SK-N-SH (cell line): Measurements from ENCODE around the gene ZNF516. TPM values are rescaled to one million over a fixed set of nuclear protein-coding genes. Genes with fewer than 3 reads are reported as not detected.
A peak's percentile ranks its signal among the peaks of the same experiment; 100 is the strongest.

Experiments
- CTCF ChIA-PET: fragments of 300-600, 350-600 bp; formaldehyde crosslinking; extraction: SDS; loops from one replicate; lab custom pipeline; 2021; lab: Yijun Ruan, JAX
- POLR2A ChIA-PET: fragments of 350-600 bp; sonication (Branson Sonifier 250); formaldehyde crosslinking; extraction: SDS; loops from one replicate; lab custom pipeline; 2020; ENCODE audit warnings: antibody characterized with exemption, inconsistent platforms; lab: Yijun Ruan, JAX
- DNase-seq: peaks from one replicate; pipeline ENCODE4 v3.0.0; 2012
- H2AFZ ChIP-seq: fragments of 200-600 bp; sonication (generic); 2 replicates; pipeline ENCODE4 v1.8.1; 2016; ENCODE audit warnings: antibody characterized with exemption, mild to moderate bottlenecking, low read depth
- H3F3A ChIP-seq: fragments of 200-600 bp; sonication (generic); replicated peaks from 2 replicates; pipeline ENCODE3; 2016; ENCODE audit warnings: antibody characterized with exemption, mild to moderate bottlenecking; ENCODE audit not compliant: insufficient read depth
- H3K27ac ChIP-seq, 2 experiments: fragments of 200-500 bp in 1 of 2; fragments of 200-600 bp in 1 of 2; sonication (Bioruptor generic) in 1 of 2; sonication (generic), shearing (Covaris generic) in 1 of 2; 2 replicates each; pipeline versions ENCODE4 v1.5.1 to v1.6.1; 2014 to 2016; ENCODE audit warnings: low read depth in 2 of 2, inconsistent platforms in 1 of 2, low read length in 1 of 2, mild to moderate bottlenecking in 1 of 2, mixed read lengths in 1 of 2
- H3K27me3 ChIP-seq: fragments of 200-600 bp; sonication (generic), shearing (Covaris generic); 2 replicates; pipeline ENCODE4 v1.6.1; 2016; ENCODE audit warnings: mixed run types; ENCODE audit not compliant: insufficient read depth
- H3K36me3 ChIP-seq, 2 experiments: fragments of 200-500 bp in 1 of 2; fragments of 200-600 bp in 1 of 2; sonication (Bioruptor generic) in 1 of 2; sonication (generic) in 1 of 2; replicated peaks in 1 of 2; 2 replicates each; pipeline versions ENCODE3 to v1.5.1; 2014 to 2016; ENCODE audit warnings: low read length in 1 of 2, mild to moderate bottlenecking in 1 of 2; ENCODE audit not compliant: insufficient read depth in 2 of 2, control insufficient read depth in 1 of 2
- H3K4me1 ChIP-seq, 2 experiments: fragments of 200-500 bp in 1 of 2; fragments of 200-600 bp in 1 of 2; sonication (Bioruptor generic) in 1 of 2; sonication (generic), shearing (Covaris generic) in 1 of 2; 2 replicates each; pipeline versions ENCODE4 v1.5.1 to v1.6.1; 2014 to 2016; ENCODE audit warnings: low read depth in 1 of 2, low read length in 1 of 2, mixed run types in 1 of 2; ENCODE audit not compliant: insufficient read depth in 2 of 2, control insufficient read depth in 1 of 2
- H3K4me2 ChIP-seq: fragments of 200-600 bp; sonication (generic), shearing (Covaris generic); 2 replicates; pipeline ENCODE4 v1.6.1; 2017; ENCODE audit warnings: mixed run types
- H3K4me3 ChIP-seq, 2 experiments: fragments of 200-500 bp in 1 of 2; fragments of 200-600 bp in 1 of 2; sonication (Bioruptor generic) in 1 of 2; sonication (generic), shearing (Covaris generic) in 1 of 2; 2 replicates each; pipeline versions ENCODE4 v1.5.1 to v1.8.1; 2014 to 2016; ENCODE audit warnings: low read depth in 2 of 2, inconsistent platforms in 1 of 2, low read length in 1 of 2, mild to moderate bottlenecking in 1 of 2, mixed read lengths in 1 of 2, moderate library complexity in 1 of 2
- H3K79me2 ChIP-seq: fragments of 200-600 bp; sonication (generic); 2 replicates; pipeline ENCODE4 v1.8.1; 2017; ENCODE audit warnings: mild to moderate bottlenecking; ENCODE audit not compliant: insufficient read depth
- H3K9ac ChIP-seq: fragments of 200-600 bp; sonication (generic); 2 replicates; pipeline ENCODE4 v1.6.1; 2017; ENCODE audit warnings: mixed run types
- H3K9me2 ChIP-seq: fragments of 200-600 bp; sonication (generic); 2 replicates; pipeline ENCODE4 v1.6.1; 2017; ENCODE audit warnings: mixed run types
- H3K9me3 ChIP-seq: fragments of 200-600 bp; sonication (generic); 2 replicates; pipeline ENCODE4 v1.6.1; 2017; ENCODE audit warnings: mixed run types, mild to moderate bottlenecking, moderate library complexity
- H4K20me1 ChIP-seq: fragments of 200-600 bp; sonication (generic); 2 replicates; pipeline ENCODE4 v1.6.1; 2017; ENCODE audit warnings: mild to moderate bottlenecking, mixed run types; ENCODE audit not compliant: insufficient read depth
- CTCF ChIP-seq: fragments of 200-600 bp; sonication (generic); IDR thresholded peaks from 2 replicates; pipeline ENCODE4 v1.6.1; 2017; ENCODE audit warnings: antibody characterized with exemption, mild to moderate bottlenecking, moderate library complexity
- ELF1 ChIP-seq: IDR thresholded peaks from 2 replicates; pipeline ENCODE4 v1.4.0; 2012
- EZH2phosphoT487 ChIP-seq: fragments of 200-600 bp; sonication (generic); IDR thresholded peaks from 2 replicates; pipeline ENCODE4 v1.6.1; 2017; ENCODE audit warnings: low read depth, mixed run types, mild to moderate bottlenecking, antibody characterized with exemption, moderate library complexity, borderline replicate concordance
- FOSL2 ChIP-seq: IDR thresholded peaks from 2 replicates; pipeline ENCODE4 v1.4.0; 2012; ENCODE audit warnings: low read depth, mild to moderate bottlenecking, moderate library complexity, borderline replicate concordance
- FOXM1 ChIP-seq: IDR thresholded peaks from 2 replicates; pipeline ENCODE4 v1.4.0; 2012; ENCODE audit warnings: low read depth, mild to moderate bottlenecking
- GATA2 ChIP-seq: sonication (generic); formaldehyde crosslinking; IDR thresholded peaks from 2 replicates; pipeline ENCODE4 v1.5.0; 2020; ENCODE audit warnings: mild to moderate bottlenecking, missing genetic modification reagents
- IRF3 ChIP-seq: fragments of 150-350 bp; IDR thresholded peaks from 2 replicates; pipeline ENCODE4 v1.6.1; 2016; ENCODE audit warnings: mild to moderate bottlenecking, low read depth, low read length
- JUND ChIP-seq: IDR thresholded peaks from 2 replicates; pipeline ENCODE4 v1.4.0; 2012
- MAX ChIP-seq: IDR thresholded peaks from 2 replicates; pipeline ENCODE4 v1.4.0; 2012; ENCODE audit warnings: low read depth
- MXI1 ChIP-seq: IDR thresholded peaks from 2 replicates; pipeline ENCODE4 v1.6.1; 2012; ENCODE audit warnings: mild to moderate bottlenecking, low read depth, low read length, improper control_type of control experiment
- NFIC ChIP-seq: IDR thresholded peaks from 2 replicates; pipeline ENCODE4 v1.4.0; 2012; ENCODE audit warnings: borderline replicate concordance
- PBX3 ChIP-seq: IDR thresholded peaks from 2 replicates; pipeline ENCODE4; 2012
- RAD21 ChIP-seq: IDR thresholded peaks from 2 replicates; pipeline ENCODE4 v1.6.1; 2012; ENCODE audit warnings: mild to moderate bottlenecking, low read length
- RCOR1 ChIP-seq: fragments of 150-350 bp; IDR thresholded peaks from 2 replicates; pipeline ENCODE4 v1.6.1; 2017; ENCODE audit warnings: antibody characterized with exemption, low read length
- RFX5 ChIP-seq: IDR thresholded peaks from 2 replicates; pipeline ENCODE4 v1.6.1; 2012; ENCODE audit warnings: mild to moderate bottlenecking, improper control_type of control experiment, low read length
- SMC3 ChIP-seq: IDR thresholded peaks from 2 replicates; pipeline ENCODE4 v1.6.1; 2012; ENCODE audit warnings: low read depth, low read length, improper control_type of control experiment
- TEAD4 ChIP-seq: IDR thresholded peaks from 2 replicates; pipeline ENCODE4 v1.4.0; 2012; ENCODE audit warnings: mild to moderate bottlenecking, borderline replicate concordance; ENCODE audit not compliant: insufficient read depth
- USF2 ChIP-seq: fragments of 150-350 bp; IDR thresholded peaks from 2 replicates; pipeline ENCODE4 v1.6.1; 2017; ENCODE audit warnings: antibody characterized with exemption, low read length, low read depth, borderline replicate concordance
- WGBS: methylation state at CpG from one replicate; pipeline ENCODE4 v1.1.6; 2017; ENCODE audit warnings: low lambda C conversion rate; 5-methylcytosine and 5-hydroxymethylcytosine counted together
- polyA plus RNA-seq, 3 experiments: library from polyadenylated mRNA; depleted of rRNA; stranded (reverse); fragments of >200 nt; gene quantifications; 2 replicates each; pipeline ENCODE4 v1.2.3, GENCODE V29; 2012

Gene ZNF516
- polyA plus RNA-seq, 1 of the 3 experiments (the other 2 are of a cell fraction) = 4.4 TPM

GRCh38 chr18:76394780-76395476, 100.1 kb downstream of the ZNF516 start:
- 50% methylated on average over 14 of the region's 15 CpGs for WGBS
- POLR2A ChIA-PET = no interaction called here
- Histone ChIP-seq H3K4me1 (peaks cover 0 to 7% of the 10 kb centered on the region in 2 experiments; a peak in 2 of 4 replicates), H3K4me3 (no peak overlapping the region), H4K20me1 (peaks cover 24% of the 10 kb centered on the region), H3K9me3 (no peaks in the 10 kb centered on the region), H3F3A (no peaks in the 10 kb centered on the region), H3K4me2 (no peak overlapping the region), H3K27ac (peak overlapping the region in 1 of 2 experiments; percentile 39; a peak in 1 of 4 replicates), H3K36me3 (no peaks in the 10 kb centered on the region), H3K9me2 (no peaks in the 10 kb centered on the region), H3K79me2 (no peaks in the 10 kb centered on the region), H3K27me3 (no peaks in the 10 kb centered on the region), H3K9ac (no peak overlapping the region), H2AFZ (no peak overlapping the region)
- CTCF ChIA-PET = interaction anchor here (7.1 kb wide), 1 partner anchor 314 kb away, joined by 122 read pairs; no protein-coding TSS in a partner anchor
- TF ChIP-seq IRF3 = no peak
- TF ChIP-seq FOSL2 = no peak
- TF ChIP-seq RFX5 = no peak
- TF ChIP-seq PBX3 = no peak
- no peak for TF ChIP-seq FOXM1
- no peak for TF ChIP-seq SMC3
- no peak for TF ChIP-seq NFIC
- no peak for TF ChIP-seq RAD21
- no peak for DNase-seq

- no peak overlapping the region for H2AFZ ChIP-seq
- no peak overlapping the region for H3K27ac ChIP-seq
- CTCF ChIA-PET = no interaction called here
- H4K20me1 ChIP-seq = peaks cover 26% of the 10 kb centered on the region
- DNase-seq = no peak
- no peaks in the 10 kb centered on the region for H3K36me3 ChIP-seq
- no peaks in the 10 kb centered on the region for H3K9me3 ChIP-seq
- 75% methylated on average over 5 of the region's 5 CpGs for WGBS
- no peak overlapping the region for H3K4me2 ChIP-seq
- no peak overlapping the region for H3K4me3 ChIP-seq
- H3K4me1 ChIP-seq = peaks cover 0 to 7% of the 10 kb centered on the region in 2 experiments; a peak in 1 of 4 replicates
- no peaks in the 10 kb centered on the region for H3K27me3 ChIP-seq
- H3K79me2 ChIP-seq = no peaks in the 10 kb centered on the region
- POLR2A ChIA-PET = no interaction called here
- H3K9ac ChIP-seq = no peak overlapping the region
- no peaks in the 10 kb centered on the region for H3F3A ChIP-seq
- no peaks in the 10 kb centered on the region for H3K9me2 ChIP-seq
- TF ChIP-seq ELF1 = no peak
- TF ChIP-seq RCOR1 = no peak
- TF ChIP-seq NFIC = no peak
- no peak for TF ChIP-seq MXI1
- TF ChIP-seq MAX = no peak
- no peak for TF ChIP-seq SMC3
- no peak for TF ChIP-seq FOXM1
- no peak for TF ChIP-seq TEAD4
- TF ChIP-seq CTCF = no peak
- no peak for TF ChIP-seq RAD21
- TF ChIP-seq RFX5 = no peak
- TF ChIP-seq USF2 = no peak
- TF ChIP-seq PBX3 = no peak
- no peak for TF ChIP-seq GATA2 (CRISPR knock-in tag)
- TF ChIP-seq JUND = no peak
- no peak for TF ChIP-seq IRF3
- no peak for TF ChIP-seq EZH2phosphoT487
Observed at GRCh38 chr18:76392349-76392748, 102.7 kb downstream of the ZNF516 start.
